Measurements from ENCODE around the gene MAST4. TPM values are rescaled to one million over a fixed set of nuclear protein-coding genes. Genes with fewer than 3 reads are reported as not detected.

MAST4 gene
- total RNA-seq, 1 experiment from 2014 or later: 26.5 TPM

DNA sequence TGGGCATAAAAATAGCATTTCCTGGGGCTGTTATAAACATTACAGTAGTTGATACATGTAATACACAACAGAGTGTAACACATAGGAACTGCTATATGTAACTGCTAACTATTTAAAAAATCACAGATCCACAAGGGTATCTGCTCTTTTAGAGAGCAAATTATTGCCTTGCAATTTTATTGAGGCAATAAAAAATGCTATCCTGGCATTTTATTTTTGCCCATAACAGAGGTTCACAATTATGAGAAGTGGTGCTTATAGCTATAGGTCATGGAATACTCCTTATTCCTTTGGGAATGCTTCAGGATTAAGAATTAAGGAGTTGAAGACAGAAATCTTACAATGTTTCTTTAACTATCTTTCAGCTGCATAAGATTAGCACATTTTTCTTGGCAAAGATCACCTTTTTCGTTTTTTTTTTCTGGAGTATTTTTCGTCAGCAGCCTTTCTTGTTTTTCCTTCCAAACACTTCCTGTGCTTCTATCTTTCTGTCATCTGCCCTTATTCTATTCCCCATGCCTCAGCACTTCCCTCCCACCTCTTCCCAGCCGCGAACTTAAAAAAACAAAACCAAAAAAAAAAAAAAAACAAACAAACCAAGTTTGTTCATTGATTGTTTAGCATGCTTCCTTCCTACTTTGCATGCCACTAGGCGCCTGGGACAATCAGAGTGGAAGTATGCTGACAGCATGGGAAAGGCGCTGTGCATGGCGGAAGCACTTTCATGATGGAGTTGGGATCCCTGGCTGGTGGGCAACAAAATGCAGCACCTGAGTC lies 264.2 kb downstream of the MAST4 start:
- no TSS peak for BruUV-seq (replicated peaks)
- H3K9me3 Mint-ChIP-seq (ENCODE audit: unreplicated experiment): no peaks in the 10 kb centered on the region
- H3K4me3 Mint-ChIP-seq (ENCODE audit: unreplicated experiment): no peak overlapping the region
- no peak for TF ChIP-seq CTCF (IDR thresholded peaks at IDR 0.05; ENCODE audit: unreplicated experiment)
- H3K4me1 Mint-ChIP-seq (ENCODE audit: insufficient read depth, unreplicated experiment): peaks cover 5% of the 10 kb centered on the region
- DNase-seq (ENCODE audit: unreplicated experiment): no peak
- POLR2A ChIA-PET: interaction anchor here (0.8 to 1.7 kb wide), 7 partner anchors 8 to 143 kb away, joined by 3 to 10 read pairs (median 4); no protein-coding TSS in a partner anchor
- H3K36me3 Mint-ChIP-seq (ENCODE audit: insufficient read depth, unreplicated experiment): no peaks in the 10 kb centered on the region
- no peaks in the 10 kb centered on the region for H3K27me3 Mint-ChIP-seq (ENCODE audit: insufficient read depth, unreplicated experiment)
- H3K27ac Mint-ChIP-seq (ENCODE audit: low read depth, unreplicated experiment): no peak overlapping the region
- intact Hi-C loops (cut with micrococcal nuclease): loop anchor here (10.0 kb wide), 1 partner anchor 556 kb away; no protein-coding TSS in a partner anchor
- CTCF ChIA-PET: interaction anchor here (0.5 to 2.2 kb wide), 6 partner anchors 15 to 289 kb away, joined by 3 to 9 read pairs (median 4); no protein-coding TSS in a partner anchor

DNA sequence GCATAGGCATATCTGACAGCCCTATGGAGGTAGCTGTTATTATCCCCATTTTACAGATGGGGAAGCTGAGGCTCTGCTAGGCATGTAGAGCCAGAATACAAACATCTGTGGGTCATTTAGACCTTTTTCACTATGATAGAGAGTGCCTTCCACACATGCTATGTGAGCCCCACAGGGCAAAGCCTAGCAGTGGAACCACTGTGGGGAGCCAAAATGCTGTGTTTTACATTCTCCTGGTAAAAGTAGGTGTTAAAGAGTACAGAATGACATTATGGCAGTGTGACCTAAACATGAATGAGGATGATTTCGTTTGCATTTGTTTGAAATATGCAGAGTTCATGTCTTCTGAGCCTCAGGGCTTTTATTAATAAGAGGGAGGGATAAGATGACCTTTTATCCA lies 265.2 kb downstream of the MAST4 start:
- no peaks in the 10 kb centered on the region for H3K36me3 Mint-ChIP-seq (ENCODE audit: insufficient read depth, unreplicated experiment)
- H3K27ac Mint-ChIP-seq (ENCODE audit: low read depth, unreplicated experiment): no peak overlapping the region
- intact Hi-C loops (cut with micrococcal nuclease): loop anchor here (10.0 kb wide), 1 partner anchor 557 kb away; no protein-coding TSS in a partner anchor
- H3K4me1 Mint-ChIP-seq (ENCODE audit: insufficient read depth, unreplicated experiment): peaks cover 5% of the 10 kb centered on the region
- no TSS peak for BruUV-seq (replicated peaks)
- DNase-seq (ENCODE audit: unreplicated experiment): no peak
- ChIA-PET CTCF (interaction anchor here (0.5 to 2.2 kb wide), 7 partner anchors 10 to 161 kb away, joined by 3 to 9 read pairs (median 5); no protein-coding TSS in a partner anchor), POLR2A (interaction anchor here (0.6 to 1.7 kb wide), 5 partner anchors 12 to 142 kb away, joined by 3 to 4 read pairs (median 3); no protein-coding TSS in a partner anchor)
- TF ChIP-seq CTCF (IDR thresholded peaks at IDR 0.05; ENCODE audit: unreplicated experiment): no peak
- H3K4me3 Mint-ChIP-seq (ENCODE audit: unreplicated experiment): no peak overlapping the region
- H3K27me3 Mint-ChIP-seq (ENCODE audit: insufficient read depth, unreplicated experiment): no peaks in the 10 kb centered on the region
- no peaks in the 10 kb centered on the region for H3K9me3 Mint-ChIP-seq (ENCODE audit: unreplicated experiment)

GRCh38 chr5:66862020-66862419 lies 265.8 kb downstream of the MAST4 start:
- TF ChIP-seq CTCF (IDR thresholded peaks at IDR 0.05; ENCODE audit: unreplicated experiment): no peak
- H3K36me3 Mint-ChIP-seq (ENCODE audit: insufficient read depth, unreplicated experiment): no peaks in the 10 kb centered on the region
- intact Hi-C loops (cut with micrococcal nuclease): loop anchor here (10.0 kb wide), 1 partner anchor 557 kb away; no protein-coding TSS in a partner anchor
- H3K4me1 Mint-ChIP-seq (ENCODE audit: insufficient read depth, unreplicated experiment): peaks cover 5% of the 10 kb centered on the region
- H3K27ac Mint-ChIP-seq (ENCODE audit: low read depth, unreplicated experiment): no peak overlapping the region
- no peaks in the 10 kb centered on the region for H3K9me3 Mint-ChIP-seq (ENCODE audit: unreplicated experiment)
- H3K4me3 Mint-ChIP-seq (ENCODE audit: unreplicated experiment): no peak overlapping the region
- BruUV-seq (replicated peaks): no TSS peak
- no peak for DNase-seq (ENCODE audit: unreplicated experiment)
- H3K27me3 Mint-ChIP-seq (ENCODE audit: insufficient read depth, unreplicated experiment): no peaks in the 10 kb centered on the region
- CTCF ChIA-PET: interaction anchor here (0.5 to 2.2 kb wide), 7 partner anchors 10 to 556 kb away, joined by 3 to 7 read pairs (median 3); no protein-coding TSS in a partner anchor
- POLR2A ChIA-PET: interaction anchor here (1.1 to 1.7 kb wide), 4 partner anchors 11 to 547 kb away, joined by 3 to 4 read pairs (median 4); no protein-coding TSS in a partner anchor
